Suprapubic skin (tissue), 4 donors: ENCODE results near the gene ZNF512B.

Experiments used
- EP300 ChIP-seq: sonication (generic); formaldehyde crosslinking; IDR thresholded peaks from one replicate; pipeline ENCODE4 v1.6.1; 2017; ENCODE audit warnings: antibody characterized with exemption
- POLR2AphosphoS5 ChIP-seq, 3 donors: sonication (generic); formaldehyde crosslinking; IDR thresholded peaks; one replicate each; pipeline ENCODE4 v1.6.1; 2017; ENCODE audit warnings: antibody characterized with exemption in 3 of 3
- TF ChIP-seq, protein P1 (sequence below), 2 donors: fragments of 200-600 bp in 1 of 2; fragments of 450-650 bp in 1 of 2; sonication (generic) in 1 of 2; IDR thresholded peaks; one replicate each; pipeline ENCODE4 v1.5.1; 2016 to 2019; ENCODE audit warnings: antibody characterized with exemption in 2 of 2, mild to moderate bottlenecking in 1 of 2, moderate library complexity in 1 of 2

DNA sequence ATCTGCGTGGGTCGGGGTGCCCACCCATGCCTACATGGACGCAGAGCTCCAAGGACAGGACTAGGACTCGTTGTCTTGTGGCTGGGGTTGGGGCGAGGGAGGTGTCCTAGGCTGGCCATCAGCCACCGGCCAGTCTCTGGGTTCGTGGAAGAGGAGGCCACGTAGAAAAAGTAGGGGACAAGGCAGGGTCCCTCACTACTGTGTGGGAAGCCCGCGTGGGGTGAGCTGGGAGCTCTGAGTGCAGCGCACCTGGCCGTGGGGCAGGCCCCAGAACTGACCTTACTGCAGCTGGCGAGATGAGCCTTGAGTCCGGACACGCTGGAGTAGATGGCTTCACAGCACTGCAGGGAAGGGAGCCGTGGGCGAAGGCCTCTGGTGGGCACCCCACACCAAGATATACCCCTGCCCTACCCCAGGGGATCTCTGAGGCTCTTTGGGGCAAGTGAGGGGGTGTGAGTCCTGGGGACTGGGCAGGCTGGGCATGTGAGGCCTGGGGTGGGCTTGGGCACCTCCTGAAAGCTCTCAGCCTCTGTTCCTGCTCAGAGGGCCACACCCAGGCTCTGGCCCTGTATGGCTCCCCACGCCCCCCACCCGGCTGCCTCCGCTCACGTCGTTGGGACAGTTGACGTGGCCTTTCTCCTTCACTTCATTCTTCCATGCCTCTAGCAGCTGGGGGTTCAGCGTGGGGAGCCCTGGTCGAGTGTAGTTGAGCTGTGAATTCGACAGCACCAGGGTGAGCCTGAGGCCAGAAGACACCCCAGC lies 7.9 kb downstream of the ZNF512B start:
- TF ChIP-seq, protein P1, sequence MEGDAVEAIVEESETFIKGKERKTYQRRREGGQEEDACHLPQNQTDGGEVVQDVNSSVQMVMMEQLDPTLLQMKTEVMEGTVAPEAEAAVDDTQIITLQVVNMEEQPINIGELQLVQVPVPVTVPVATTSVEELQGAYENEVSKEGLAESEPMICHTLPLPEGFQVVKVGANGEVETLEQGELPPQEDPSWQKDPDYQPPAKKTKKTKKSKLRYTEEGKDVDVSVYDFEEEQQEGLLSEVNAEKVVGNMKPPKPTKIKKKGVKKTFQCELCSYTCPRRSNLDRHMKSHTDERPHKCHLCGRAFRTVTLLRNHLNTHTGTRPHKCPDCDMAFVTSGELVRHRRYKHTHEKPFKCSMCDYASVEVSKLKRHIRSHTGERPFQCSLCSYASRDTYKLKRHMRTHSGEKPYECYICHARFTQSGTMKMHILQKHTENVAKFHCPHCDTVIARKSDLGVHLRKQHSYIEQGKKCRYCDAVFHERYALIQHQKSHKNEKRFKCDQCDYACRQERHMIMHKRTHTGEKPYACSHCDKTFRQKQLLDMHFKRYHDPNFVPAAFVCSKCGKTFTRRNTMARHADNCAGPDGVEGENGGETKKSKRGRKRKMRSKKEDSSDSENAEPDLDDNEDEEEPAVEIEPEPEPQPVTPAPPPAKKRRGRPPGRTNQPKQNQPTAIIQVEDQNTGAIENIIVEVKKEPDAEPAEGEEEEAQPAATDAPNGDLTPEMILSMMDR (IDR thresholded peaks at IDR 0.05): no peak
- TF ChIP-seq EP300 (no peak), POLR2AphosphoS5 (IDR thresholded peaks at IDR 0.05) (no peak)
